ENCODE measurements around the gene CXXC5. TPM values are rescaled to one million over a fixed set of nuclear protein-coding genes. Genes with fewer than 3 reads are reported as not detected.
A peak's percentile ranks its signal among the peaks of the same experiment; 100 is the strongest.

The CXXC5 gene
- polyA plus RNA-seq, 2 donors = 21.9 to 27.8 TPM

DNA sequence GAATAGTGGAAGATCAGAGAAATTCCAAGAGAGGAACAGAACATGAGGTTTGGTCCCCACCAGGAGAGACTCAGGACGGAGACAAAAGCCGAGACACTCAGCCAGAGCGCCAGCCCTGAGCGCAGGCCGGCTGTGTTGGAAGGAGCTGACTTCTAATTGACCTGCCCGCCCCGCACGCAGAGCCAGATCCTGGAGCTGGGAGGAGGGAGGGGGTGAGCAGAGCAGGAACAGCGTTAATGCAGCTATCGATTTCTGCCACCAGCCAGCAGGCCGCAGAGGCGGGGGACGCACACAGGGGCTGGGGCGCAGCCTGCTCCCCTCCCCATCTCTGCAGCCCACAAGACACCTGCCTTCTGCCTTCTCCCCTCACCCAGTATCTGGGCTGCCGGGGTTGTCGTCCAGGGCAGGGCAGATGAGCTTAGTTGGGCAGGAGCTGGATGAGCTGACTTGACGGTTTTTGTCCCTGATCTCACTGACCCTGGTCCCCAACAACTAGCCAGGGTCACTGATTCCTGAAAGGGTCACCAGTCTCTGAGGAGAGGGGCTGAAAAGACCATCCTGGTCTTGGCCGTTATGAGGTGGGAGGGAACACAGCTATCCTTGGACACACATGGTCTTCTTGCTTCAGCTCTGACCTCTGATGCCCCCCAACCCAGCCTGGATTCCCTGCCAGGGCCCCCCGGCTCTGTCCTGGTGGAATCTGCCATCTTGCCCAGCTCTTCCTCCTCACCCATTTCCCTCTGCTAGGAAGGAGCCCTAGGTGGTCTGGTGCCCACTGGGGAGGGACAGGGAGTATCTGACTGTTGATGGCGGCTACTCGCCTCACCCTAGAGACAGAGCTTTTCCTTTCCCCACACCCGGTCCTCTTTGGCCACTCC is 29.8 kb downstream of the CXXC5 start:
- peaks cover 0 to 17% of the 10 kb centered on the region in 2 donors for H3K36me3 ChIP-seq (ENCODE audit: control insufficient read depth in 2 of 2, insufficient read depth in 2 of 2, low read length in 1 of 2)
- H3K9me3 ChIP-seq (ENCODE audit: control insufficient read depth in 2 of 2, insufficient read depth in 1 of 2, low read depth in 1 of 2, low read length in 1 of 2) = no peaks in the 10 kb centered on the region
- peaks cover 0 to 6% of the 10 kb centered on the region in 2 donors for H3K4me1 ChIP-seq (ENCODE audit: control insufficient read depth in 2 of 2, insufficient read depth in 2 of 2, low read length in 1 of 2)
- no peaks in the 10 kb centered on the region for H3K27me3 ChIP-seq (ENCODE audit: control insufficient read depth in 1 of 2, insufficient read depth in 2 of 2, low read length in 2 of 2)
- H3K27ac ChIP-seq (ENCODE audit: low read depth in 2 of 2, low read length in 1 of 2) = peak overlapping the region in 1 of 2 donors; percentile 36
- WGBS, 2 donors = 65 to 67% methylated on average over 20 to 22 of the region's 22 CpGs
- no peak overlapping the region for H3K4me3 ChIP-seq (ENCODE audit: low read depth in 1 of 2, low read length in 2 of 2)

DNA sequence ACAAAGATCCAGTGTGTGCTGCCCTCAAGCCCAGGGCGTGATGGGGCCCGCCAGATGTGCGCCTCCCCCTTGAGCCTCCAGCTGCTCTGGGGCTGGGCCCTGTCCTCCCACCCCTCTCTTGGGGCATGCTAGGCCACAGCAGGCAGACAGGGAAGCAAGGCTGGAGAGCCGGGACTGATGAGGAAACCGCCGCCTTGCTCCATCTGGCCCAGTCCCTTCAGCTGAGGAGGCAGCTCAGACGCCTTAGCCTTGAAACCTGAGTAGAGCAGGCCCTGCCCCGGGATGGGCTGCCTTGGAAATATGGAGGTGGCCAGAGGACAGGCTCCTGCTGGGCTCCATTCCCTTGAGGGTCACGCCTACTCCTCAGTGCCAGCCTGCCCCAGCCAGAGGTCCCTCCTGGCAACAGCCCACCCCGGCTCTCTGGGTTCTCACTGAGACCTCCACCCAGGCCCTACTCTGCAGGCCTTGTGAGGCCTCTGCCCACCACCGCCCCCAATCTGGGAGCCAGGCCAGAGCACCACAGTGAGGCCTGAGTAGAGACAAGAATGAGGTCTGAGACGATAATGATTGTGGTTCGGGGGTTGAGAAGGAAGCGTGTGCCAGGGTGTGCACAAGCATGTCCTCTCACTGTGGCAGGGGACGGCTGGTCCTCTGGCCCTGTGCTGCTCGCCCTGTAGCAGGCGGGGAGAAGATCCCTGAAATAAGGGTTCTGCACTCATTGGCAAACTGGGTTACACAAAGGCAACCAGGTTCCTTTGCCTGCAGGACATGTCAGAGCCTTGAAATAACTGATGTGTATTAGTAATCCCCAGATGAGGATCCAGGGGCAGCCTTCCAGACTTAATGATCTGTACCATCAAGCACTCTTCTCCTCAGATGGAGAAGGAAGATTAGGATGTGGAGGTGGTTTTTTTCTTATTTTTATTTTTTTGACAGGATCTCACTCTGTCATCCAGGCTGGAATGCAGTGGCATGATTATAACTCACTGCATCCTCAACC is 30.9 kb downstream of the CXXC5 start:
- Histone ChIP-seq H3K9me3 (ENCODE audit: control insufficient read depth in 2 of 2, insufficient read depth in 1 of 2, low read depth in 1 of 2, low read length in 1 of 2) (no peaks in the 10 kb centered on the region), H3K4me1 (ENCODE audit: control insufficient read depth in 2 of 2, insufficient read depth in 2 of 2, low read length in 1 of 2) (peaks cover 0 to 6% of the 10 kb centered on the region in 2 donors), H3K27me3 (ENCODE audit: control insufficient read depth in 1 of 2, insufficient read depth in 2 of 2, low read length in 2 of 2) (no peaks in the 10 kb centered on the region), H3K27ac (ENCODE audit: low read depth in 2 of 2, low read length in 1 of 2) (no peak overlapping the region), H3K4me3 (ENCODE audit: low read depth in 1 of 2, low read length in 2 of 2) (no peak overlapping the region), H3K36me3 (ENCODE audit: control insufficient read depth in 2 of 2, insufficient read depth in 2 of 2, low read length in 1 of 2) (peaks cover 0 to 21% of the 10 kb centered on the region in 2 donors)
- WGBS, 2 donors = 78 to 83% methylated on average over 15 to 17 of the region's 17 CpGs

DNA sequence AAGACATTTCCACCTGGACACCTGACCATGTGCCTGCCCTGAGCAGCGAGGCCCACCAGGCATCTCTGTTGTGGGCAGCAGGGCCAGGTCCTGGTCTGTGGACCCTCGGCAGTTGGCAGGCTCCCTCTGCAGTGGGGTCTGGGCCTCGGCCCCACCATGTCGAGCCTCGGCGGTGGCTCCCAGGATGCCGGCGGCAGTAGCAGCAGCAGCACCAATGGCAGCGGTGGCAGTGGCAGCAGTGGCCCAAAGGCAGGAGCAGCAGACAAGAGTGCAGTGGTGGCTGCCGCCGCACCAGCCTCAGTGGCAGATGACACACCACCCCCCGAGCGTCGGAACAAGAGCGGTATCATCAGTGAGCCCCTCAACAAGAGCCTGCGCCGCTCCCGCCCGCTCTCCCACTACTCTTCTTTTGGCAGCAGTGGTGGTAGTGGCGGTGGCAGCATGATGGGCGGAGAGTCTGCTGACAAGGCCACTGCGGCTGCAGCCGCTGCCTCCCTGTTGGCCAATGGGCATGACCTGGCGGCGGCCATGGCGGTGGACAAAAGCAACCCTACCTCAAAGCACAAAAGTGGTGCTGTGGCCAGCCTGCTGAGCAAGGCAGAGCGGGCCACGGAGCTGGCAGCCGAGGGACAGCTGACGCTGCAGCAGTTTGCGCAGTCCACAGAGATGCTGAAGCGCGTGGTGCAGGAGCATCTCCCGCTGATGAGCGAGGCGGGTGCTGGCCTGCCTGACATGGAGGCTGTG is 32.4 kb downstream of the CXXC5 start:
- H3K36me3 ChIP-seq (ENCODE audit: control insufficient read depth in 2 of 2, insufficient read depth in 2 of 2, low read length in 1 of 2) = peaks cover 0 to 26% of the 10 kb centered on the region in 2 donors

GRCh38 chr5:139681112-139681458 is 32.9 kb downstream of the CXXC5 start:
- peaks cover 0 to 6% of the 10 kb centered on the region in 2 donors for H3K4me1 ChIP-seq (ENCODE audit: control insufficient read depth in 2 of 2, insufficient read depth in 2 of 2, low read length in 1 of 2)
- no peaks in the 10 kb centered on the region for H3K27me3 ChIP-seq (ENCODE audit: control insufficient read depth in 1 of 2, insufficient read depth in 2 of 2, low read length in 2 of 2)
- 96 to 98% methylated on average over 22 of the region's 22 CpGs for WGBS, 2 donors
- H3K4me3 ChIP-seq (ENCODE audit: low read depth in 1 of 2, low read length in 2 of 2) = no peak overlapping the region
- no peak overlapping the region for H3K27ac ChIP-seq (ENCODE audit: low read depth in 2 of 2, low read length in 1 of 2)
- no peaks in the 10 kb centered on the region for H3K9me3 ChIP-seq (ENCODE audit: control insufficient read depth in 2 of 2, insufficient read depth in 1 of 2, low read depth in 1 of 2, low read length in 1 of 2)
- peaks cover 0 to 29% of the 10 kb centered on the region in 2 donors for H3K36me3 ChIP-seq (ENCODE audit: control insufficient read depth in 2 of 2, insufficient read depth in 2 of 2, low read length in 1 of 2)

More for the DNA sequence above, 32.4 kb downstream of the CXXC5 start:
- 95 to 97% methylated on average over 36 of the region's 36 CpGs for WGBS, 2 donors
- H3K4me3 ChIP-seq (ENCODE audit: low read depth in 1 of 2, low read length in 2 of 2) = no peak overlapping the region
- no peaks in the 10 kb centered on the region for H3K9me3 ChIP-seq (ENCODE audit: control insufficient read depth in 2 of 2, insufficient read depth in 1 of 2, low read depth in 1 of 2, low read length in 1 of 2)
- no peaks in the 10 kb centered on the region for H3K27me3 ChIP-seq (ENCODE audit: control insufficient read depth in 1 of 2, insufficient read depth in 2 of 2, low read length in 2 of 2)
- no peak overlapping the region for H3K27ac ChIP-seq (ENCODE audit: low read depth in 2 of 2, low read length in 1 of 2)
- H3K4me1 ChIP-seq (ENCODE audit: control insufficient read depth in 2 of 2, insufficient read depth in 2 of 2, low read length in 1 of 2) = peaks cover 0 to 6% of the 10 kb centered on the region in 2 donors

GRCh38 chr5:139681466-139681865 is 33.3 kb downstream of the CXXC5 start:
- no peaks in the 10 kb centered on the region for H3K9me3 ChIP-seq (ENCODE audit: control insufficient read depth in 2 of 2, insufficient read depth in 1 of 2, low read depth in 1 of 2, low read length in 1 of 2)
- peaks cover 0 to 6% of the 10 kb centered on the region in 2 donors for H3K4me1 ChIP-seq (ENCODE audit: control insufficient read depth in 2 of 2, insufficient read depth in 2 of 2, low read length in 1 of 2)
- no peaks in the 10 kb centered on the region for H3K27me3 ChIP-seq (ENCODE audit: control insufficient read depth in 1 of 2, insufficient read depth in 2 of 2, low read length in 2 of 2)
- H3K36me3 ChIP-seq (ENCODE audit: control insufficient read depth in 2 of 2, insufficient read depth in 2 of 2, low read length in 1 of 2) = peaks cover 0 to 30% of the 10 kb centered on the region in 2 donors
- no peak overlapping the region for H3K4me3 ChIP-seq (ENCODE audit: low read depth in 1 of 2, low read length in 2 of 2)
- no peak overlapping the region for H3K27ac ChIP-seq (ENCODE audit: low read depth in 2 of 2, low read length in 1 of 2)

DNA sequence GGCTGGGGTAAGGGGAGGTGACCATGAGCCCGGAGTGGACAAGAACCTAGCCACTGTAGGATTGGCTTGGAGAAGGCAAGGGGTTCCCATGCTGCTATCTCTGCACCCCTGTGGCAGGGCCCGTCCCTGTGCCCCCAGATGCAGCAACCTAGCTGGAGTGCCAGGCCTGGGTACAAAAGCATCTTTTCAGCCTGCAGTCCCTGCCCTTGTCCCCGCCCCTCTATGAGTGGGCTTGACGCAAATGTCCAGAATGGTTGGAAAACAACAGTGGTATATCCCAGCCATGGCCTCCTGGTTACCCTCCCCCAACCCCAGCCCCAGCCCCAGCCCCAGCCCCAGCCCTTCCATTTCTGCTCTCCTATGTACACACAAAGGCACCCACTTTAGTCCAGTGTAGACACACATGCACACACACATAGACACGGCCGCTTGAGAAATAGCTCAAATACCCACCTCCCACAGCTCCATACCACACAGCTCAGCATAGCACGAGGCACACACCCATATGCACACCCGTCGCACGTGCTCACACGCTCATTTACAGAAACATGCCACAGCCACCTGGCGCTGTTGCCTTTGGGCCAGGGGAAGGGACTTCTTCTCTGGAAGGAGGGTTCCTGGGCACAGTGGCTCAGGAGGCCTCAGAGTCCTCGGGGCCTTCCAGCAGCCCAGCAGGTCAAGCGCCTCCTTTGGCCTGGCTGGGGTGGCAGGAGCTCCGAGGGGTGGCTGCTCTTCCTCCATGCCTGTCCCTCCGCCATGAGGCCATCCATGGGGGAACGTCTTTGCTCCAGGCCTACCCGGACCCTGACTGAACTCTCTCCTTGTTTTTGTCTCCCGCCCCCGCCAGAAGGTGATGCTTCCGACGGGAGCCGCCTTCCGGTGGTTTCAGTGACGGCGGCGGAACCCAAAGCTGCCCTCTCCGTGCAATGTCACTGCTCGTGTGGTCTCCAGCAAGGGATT is 34.1 kb downstream of the CXXC5 start:
- H3K27me3 ChIP-seq (ENCODE audit: control insufficient read depth in 1 of 2, insufficient read depth in 2 of 2, low read length in 2 of 2) = no peaks in the 10 kb centered on the region
- no peak overlapping the region for H3K27ac ChIP-seq (ENCODE audit: low read depth in 2 of 2, low read length in 1 of 2)
- H3K36me3 ChIP-seq (ENCODE audit: control insufficient read depth in 2 of 2, insufficient read depth in 2 of 2, low read length in 1 of 2) = peaks cover 0 to 32% of the 10 kb centered on the region in 2 donors
- 90 to 91% methylated on average over 29 of the region's 29 CpGs for WGBS, 2 donors
- H3K4me1 ChIP-seq (ENCODE audit: control insufficient read depth in 2 of 2, insufficient read depth in 2 of 2, low read length in 1 of 2) = peaks cover 0 to 6% of the 10 kb centered on the region in 2 donors
- no peak overlapping the region for H3K4me3 ChIP-seq (ENCODE audit: low read depth in 1 of 2, low read length in 2 of 2)
- no peaks in the 10 kb centered on the region for H3K9me3 ChIP-seq (ENCODE audit: control insufficient read depth in 2 of 2, insufficient read depth in 1 of 2, low read depth in 1 of 2, low read length in 1 of 2)

DNA sequence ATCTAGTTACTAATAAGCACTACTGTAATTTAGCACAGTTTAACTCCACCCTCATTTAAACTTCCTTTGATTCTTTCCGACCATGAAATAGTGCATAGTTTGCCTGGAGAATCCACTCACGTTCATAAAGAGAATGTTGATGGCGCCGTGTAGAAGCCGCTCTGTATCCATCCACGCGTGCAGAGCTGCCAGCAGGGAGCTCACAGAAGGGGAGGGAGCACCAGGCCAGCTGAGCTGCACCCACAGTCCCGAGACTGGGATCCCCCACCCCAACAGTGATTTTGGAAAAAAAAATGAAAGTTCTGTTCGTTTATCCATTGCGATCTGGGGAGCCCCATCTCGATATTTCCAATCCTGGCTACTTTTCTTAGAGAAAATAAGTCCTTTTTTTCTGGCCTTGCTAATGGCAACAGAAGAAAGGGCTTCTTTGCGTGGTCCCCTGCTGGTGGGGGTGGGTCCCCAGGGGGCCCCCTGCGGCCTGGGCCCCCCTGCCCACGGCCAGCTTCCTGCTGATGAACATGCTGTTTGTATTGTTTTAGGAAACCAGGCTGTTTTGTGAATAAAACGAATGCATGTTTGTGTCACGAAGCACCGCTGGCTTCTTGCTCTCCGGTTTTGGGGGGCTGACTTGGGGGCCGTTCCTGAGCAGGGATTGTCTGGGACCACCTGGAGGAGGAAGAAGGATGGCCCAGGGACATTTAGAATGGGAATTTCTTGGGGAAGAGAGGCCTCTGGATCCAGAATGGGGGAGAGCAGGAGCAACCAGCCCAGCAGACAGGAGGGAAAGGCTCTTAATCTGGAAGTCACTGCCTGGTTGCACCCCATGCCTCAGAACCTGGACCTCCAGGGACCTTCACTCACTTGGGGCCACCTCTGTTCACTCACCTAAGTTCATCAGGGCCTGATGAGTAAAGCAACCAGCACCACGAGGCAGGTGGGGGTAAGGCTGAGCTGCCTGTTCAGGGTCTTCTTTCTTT is 35.4 kb downstream of the CXXC5 start:
- Histone ChIP-seq H3K27me3 (ENCODE audit: control insufficient read depth in 1 of 2, insufficient read depth in 2 of 2, low read length in 2 of 2) (no peaks in the 10 kb centered on the region), H3K27ac (ENCODE audit: low read depth in 2 of 2, low read length in 1 of 2) (no peak overlapping the region), H3K36me3 (ENCODE audit: control insufficient read depth in 2 of 2, insufficient read depth in 2 of 2, low read length in 1 of 2) (peaks cover 0 to 32% of the 10 kb centered on the region in 2 donors), H3K4me1 (ENCODE audit: control insufficient read depth in 2 of 2, insufficient read depth in 2 of 2, low read length in 1 of 2) (peaks cover 0 to 2% of the 10 kb centered on the region in 2 donors), H3K4me3 (ENCODE audit: low read depth in 1 of 2, low read length in 2 of 2) (no peak overlapping the region), H3K9me3 (ENCODE audit: control insufficient read depth in 2 of 2, insufficient read depth in 1 of 2, low read depth in 1 of 2, low read length in 1 of 2) (no peaks in the 10 kb centered on the region)
- WGBS, 2 donors = 64 to 68% methylated on average over 20 of the region's 20 CpGs
